Measurements from ENCODE around the gene PTPN5. TPM values are rescaled to one million over a fixed set of nuclear protein-coding genes. Genes with fewer than 3 reads are reported as not detected.
A peak's percentile ranks its signal among the peaks of the same experiment; 100 is the strongest.

PTPN5 gene
- total RNA-seq, 1 experiment from 2014 or later: not detected

- H3K27ac ChIP-seq: no peak overlapping the region
- H3K79me2 ChIP-seq (ENCODE audit: low read depth): no peaks in the 10 kb centered on the region
- no TSS peak for BruUV-seq (replicated peaks)
- TF ChIP-seq EZH2 (IDR thresholded peaks at IDR 0.05; ENCODE audit: low read depth): no peak
- peak; percentile 100 for TF ChIP-seq CTCF (conservative IDR thresholded peaks at IDR 0.05)
- H2AFZ ChIP-seq: no peak overlapping the region
- H3K36me3 ChIP-seq (ENCODE audit: low read depth): no peaks in the 10 kb centered on the region
- POLR2A ChIA-PET (ENCODE audit: unreplicated experiment): no interaction called here
- H3K27me3 ChIP-seq (ENCODE audit: insufficient read depth, low read depth): peaks cover 5% of the 10 kb centered on the region; the same call in 1 of the 2 replicates
- H3K9me2 ChIP-seq (ENCODE audit: insufficient read depth): no peaks in the 10 kb centered on the region
- H3K9me3 ChIP-seq (ENCODE audit: insufficient read depth, low read depth): no peaks in the 10 kb centered on the region
- H3K4me3 ChIP-seq: no peak overlapping the region
- no peaks in the 10 kb centered on the region for H4K20me1 ChIP-seq (ENCODE audit: insufficient read depth)
- intact Hi-C loops (cut with micrococcal nuclease; ENCODE audit: unreplicated experiment): loop anchor here (2.0 to 10.0 kb wide), 3 partner anchors 33 to 487 kb away; partner anchors contain the start of gene SAA2
- peak in 1 of 2 experiments; percentile 62 for DNase-seq
- no peak overlapping the region for H3K4me2 ChIP-seq
- no peaks in the 10 kb centered on the region for H3F3A ChIP-seq (ENCODE audit: insufficient read depth, low read depth)
- no peaks in the 10 kb centered on the region for H3K4me1 ChIP-seq (replicated peaks; ENCODE audit: insufficient read depth)
- CTCF ChIA-PET: interaction anchor here (1.4 kb wide), 1 partner anchor 10 kb away, joined by 5 read pairs; no protein-coding TSS in a partner anchor
These were observed 59.4 kb downstream of the PTPN5 start for GRCh38 chr11:18731949-18732821.

- TF ChIP-seq CTCF (conservative IDR thresholded peaks at IDR 0.05) (no peak), EZH2 (IDR thresholded peaks at IDR 0.05; ENCODE audit: low read depth) (no peak)
- BruUV-seq (replicated peaks): no TSS peak
- H3K4me1 ChIP-seq (replicated peaks; ENCODE audit: insufficient read depth): no peaks in the 10 kb centered on the region
- H3K4me2 ChIP-seq: no peak overlapping the region
- intact Hi-C loops (cut with micrococcal nuclease; ENCODE audit: unreplicated experiment): loop anchor here (10.0 kb wide), 1 partner anchor 487 kb away; the partner anchor contains the start of gene SAA2
- H3K27ac ChIP-seq: no peak overlapping the region
- no peaks in the 10 kb centered on the region for H3K9me2 ChIP-seq (ENCODE audit: insufficient read depth)
- no peak overlapping the region for H3K4me3 ChIP-seq
- H3K27me3 ChIP-seq (ENCODE audit: insufficient read depth, low read depth): peaks cover under 1% of the 10 kb centered on the region; the same call in 1 of the 2 replicates
- POLR2A ChIA-PET (ENCODE audit: unreplicated experiment): no interaction called here
- no peaks in the 10 kb centered on the region for H3K9me3 ChIP-seq (ENCODE audit: insufficient read depth, low read depth)
- no peak overlapping the region for H2AFZ ChIP-seq
- CTCF ChIA-PET: interaction anchor here (0.6 to 1.4 kb wide), 3 partner anchors 10 to 191 kb away, joined by 3 to 5 read pairs (median 4); no protein-coding TSS in a partner anchor
- no peaks in the 10 kb centered on the region for H3K36me3 ChIP-seq (ENCODE audit: low read depth)
- no peak for DNase-seq
- no peaks in the 10 kb centered on the region for H3F3A ChIP-seq (ENCODE audit: insufficient read depth, low read depth)
- no peaks in the 10 kb centered on the region for H4K20me1 ChIP-seq (ENCODE audit: insufficient read depth)
- no peaks in the 10 kb centered on the region for H3K79me2 ChIP-seq (ENCODE audit: low read depth)
These were observed 60.2 kb downstream of the PTPN5 start for GRCh38 chr11:18731441-18731840.

- TF ChIP-seq CTCF (conservative IDR thresholded peaks at IDR 0.05) (no peak), EZH2 (IDR thresholded peaks at IDR 0.05; ENCODE audit: low read depth) (no peak)
- Histone ChIP-seq H3K27ac (no peak overlapping the region), H3K4me2 (no peak overlapping the region), H3K4me1 (replicated peaks; ENCODE audit: insufficient read depth) (no peaks in the 10 kb centered on the region), H4K20me1 (ENCODE audit: insufficient read depth) (no peaks in the 10 kb centered on the region), H3F3A (ENCODE audit: insufficient read depth, low read depth) (no peaks in the 10 kb centered on the region), H3K9me2 (ENCODE audit: insufficient read depth) (no peaks in the 10 kb centered on the region), H3K4me3 (no peak overlapping the region), H2AFZ (no peak overlapping the region), H3K27me3 (ENCODE audit: insufficient read depth, low read depth) (no peaks in the 10 kb centered on the region), H3K36me3 (ENCODE audit: low read depth) (no peaks in the 10 kb centered on the region), H3K79me2 (ENCODE audit: low read depth) (no peaks in the 10 kb centered on the region), H3K9me3 (ENCODE audit: insufficient read depth, low read depth) (no peaks in the 10 kb centered on the region)
- ChIA-PET CTCF (no interaction called here), POLR2A (ENCODE audit: unreplicated experiment) (no interaction called here)
- DNase-seq: no peak
- intact Hi-C loops (cut with micrococcal nuclease; ENCODE audit: unreplicated experiment): loop anchor here (10.0 kb wide), 1 partner anchor 485 kb away; the partner anchor contains the start of gene SAA2
- no TSS peak for BruUV-seq (replicated peaks)
These were observed 61.6 kb downstream of the PTPN5 start for GRCh38 chr11:18730020-18730419.

Measured in PC-9 (cell line).